HEK293 (cell line): ENCODE measurements around the gene ANTXR1.

Experiments used
- CTCF ChIA-PET: fragments of 350-600 bp; formaldehyde crosslinking; extraction: SDS; loops from one replicate; lab custom pipeline; 2021; ENCODE audit warnings: antibody characterized with exemption; lab: Yijun Ruan, JAX
- POLR2A ChIA-PET: fragments of 300-600 bp; formaldehyde crosslinking; extraction: SDS; loops from one replicate; lab custom pipeline; 2020; ENCODE audit warnings: antibody characterized with exemption, inconsistent platforms; lab: Yijun Ruan, JAX
- H3K27ac ChIP-seq: fragments of 200-500 bp; sonication (Bioruptor generic); 2 replicates; pipeline ENCODE4 v1.5.1; 2014; ENCODE audit warnings: low read depth, low read length, control low read depth, inconsistent platforms; ENCODE audit errors: extremely low read depth
- H3K36me3 ChIP-seq, 2 experiments: fragments of 200-500 bp in 1 of 2; sonication (Bioruptor generic) in 1 of 2; 1 replicate in 1 of 2; 2 replicates in 1 of 2; pipeline ENCODE4 v1.5.1; 2014 to 2017; ENCODE audit warnings: inconsistent platforms in 2 of 2, low read length in 2 of 2; ENCODE audit not compliant: control insufficient read depth in 2 of 2, insufficient read depth in 1 of 2
- H3K4me1 ChIP-seq: fragments of 200-500 bp; sonication (Bioruptor generic); 2 replicates; pipeline ENCODE4 v1.5.1; 2014; ENCODE audit warnings: mild to moderate bottlenecking, low read length, inconsistent platforms; ENCODE audit not compliant: control insufficient read depth, insufficient read depth
- H3K4me3 ChIP-seq: 2 replicates; pipeline ENCODE4 v1.5.1; 2011; ENCODE audit warnings: low read depth, mild to moderate bottlenecking, control low read depth, low read length, moderate library complexity
- H3K9me3 ChIP-seq: fragments of 200-500 bp; sonication (Bioruptor generic); 2 replicates; pipeline ENCODE4 v1.5.1; 2014; ENCODE audit warnings: low read depth, low read length, inconsistent platforms; ENCODE audit not compliant: control insufficient read depth, insufficient read depth
- BCL11B ChIP-seq: fragments of 450-650 bp; formaldehyde crosslinking; IDR thresholded peaks from 2 replicates; pipeline ENCODE4 v1.5.1; 2016; ENCODE audit warnings: low read depth, missing biosample characterization, missing genetic modification characterization
- HOXC10 ChIP-seq: sonication (generic); formaldehyde crosslinking; IDR thresholded peaks from 2 replicates; pipeline ENCODE4 v1.8.1; 2023; ENCODE audit warnings: mild to moderate bottlenecking, missing genetic modification reagents
- PRDM1 ChIP-seq: fragments of 450-650 bp; formaldehyde crosslinking; IDR thresholded peaks from 2 replicates; pipeline ENCODE4; 2016; ENCODE audit warnings: missing biosample characterization, missing genetic modification characterization
- PRDM2 ChIP-seq: fragments of 450-650 bp; formaldehyde crosslinking; IDR thresholded peaks from 2 replicates; pipeline ENCODE4 v1.5.1; 2016; ENCODE audit warnings: missing biosample characterization, missing genetic modification characterization, borderline replicate concordance
- RBAK ChIP-seq: fragments of 450-650 bp; formaldehyde crosslinking; IDR thresholded peaks from 2 replicates; pipeline ENCODE4 v1.5.1; 2016; ENCODE audit warnings: missing biosample characterization, missing genetic modification characterization
- ZBTB26 ChIP-seq: fragments of 450-650 bp; formaldehyde crosslinking; optimal IDR thresholded peaks from 2 replicates; pipeline ENCODE3; 2016; ENCODE audit warnings: missing biosample characterization, mild to moderate bottlenecking, missing genetic modification characterization
- ZBTB48 ChIP-seq: fragments of 450-650 bp; formaldehyde crosslinking; IDR thresholded peaks from 2 replicates; pipeline ENCODE4 v1.5.1; 2016; ENCODE audit warnings: missing biosample characterization, missing genetic modification characterization
- ZEB2 ChIP-seq: fragments of 450-650 bp; formaldehyde crosslinking; IDR thresholded peaks from 2 replicates; pipeline ENCODE4 v1.5.1; 2016; ENCODE audit warnings: missing biosample characterization, missing genetic modification characterization
- ZNF138 ChIP-seq: fragments of 450-650 bp; formaldehyde crosslinking; IDR thresholded peaks from 2 replicates; pipeline ENCODE4 v1.5.1; 2016; ENCODE audit warnings: missing biosample characterization, missing genetic modification characterization, borderline replicate concordance
- ZNF221 ChIP-seq: fragments of 450-650 bp; formaldehyde crosslinking; IDR thresholded peaks from 2 replicates; pipeline ENCODE4 v1.5.1; 2017; ENCODE audit warnings: missing biosample characterization, missing genetic modification characterization, borderline replicate concordance
- ZNF23 ChIP-seq: fragments of 450-650 bp; formaldehyde crosslinking; IDR thresholded peaks from 2 replicates; pipeline ENCODE4 v1.5.1; 2016; ENCODE audit warnings: missing biosample characterization, missing genetic modification characterization, borderline replicate concordance
- ZNF248 ChIP-seq: fragments of 450-650 bp; formaldehyde crosslinking; IDR thresholded peaks from 2 replicates; pipeline ENCODE4 v1.5.1; 2017; ENCODE audit warnings: missing biosample characterization, missing genetic modification characterization
- ZNF292 ChIP-seq: fragments of 450-650 bp; formaldehyde crosslinking; IDR thresholded peaks from 2 replicates; pipeline ENCODE4 v1.5.1; 2016; ENCODE audit warnings: low read depth, missing biosample characterization, missing genetic modification characterization, borderline replicate concordance
- ZNF324 ChIP-seq: fragments of 450-650 bp; formaldehyde crosslinking; IDR thresholded peaks from 2 replicates; pipeline ENCODE4 v1.5.1; 2016; ENCODE audit warnings: missing biosample characterization, missing genetic modification characterization
- ZNF449 ChIP-seq: fragments of 450-650 bp; formaldehyde crosslinking; IDR thresholded peaks from 2 replicates; pipeline ENCODE4 v1.5.1; 2017; ENCODE audit warnings: missing biosample characterization, mild to moderate bottlenecking, missing genetic modification characterization, moderate library complexity
- ZNF518A ChIP-seq: fragments of 450-650 bp; formaldehyde crosslinking; conservative IDR thresholded peaks from 2 replicates; pipeline ENCODE4 v1.5.1; 2016; ENCODE audit warnings: low read depth, missing biosample characterization, missing genetic modification characterization
- ZNF654 ChIP-seq: fragments of 450-650 bp; formaldehyde crosslinking; IDR thresholded peaks from 2 replicates; pipeline ENCODE4 v1.5.1; 2016; ENCODE audit warnings: low read depth, missing biosample characterization, missing genetic modification characterization
- ZNF677 ChIP-seq: fragments of 450-650 bp; IDR thresholded peaks from 2 replicates; pipeline ENCODE4 v1.5.0; 2018; ENCODE audit warnings: missing biosample characterization, mild to moderate bottlenecking, missing genetic modification characterization, moderate library complexity
- ZNF747 ChIP-seq: fragments of 450-650 bp; formaldehyde crosslinking; IDR thresholded peaks from 2 replicates; pipeline ENCODE4 v1.5.1; 2016; ENCODE audit warnings: missing biosample characterization, missing genetic modification characterization
- ZNF76 ChIP-seq: fragments of 450-650 bp; formaldehyde crosslinking; IDR thresholded peaks from 2 replicates; pipeline ENCODE4; 2016; ENCODE audit warnings: low read depth, missing biosample characterization, missing genetic modification characterization, borderline replicate concordance

Gene ANTXR1

GRCh38 chr2:69097891-69098655 is 85.1 kb downstream of the ANTXR1 start (continued):
- TF ChIP-seq ZEB2 = no peak
- TF ChIP-seq ZNF747 (tag by site-specific recombination) = no peak
- no peak for TF ChIP-seq PRDM1 (tag by site-specific recombination)
- TF ChIP-seq ZNF248 (tag by site-specific recombination) = no peak
- TF ChIP-seq ZNF654 (tag by site-specific recombination) = no peak
- no peak for TF ChIP-seq ZNF518A (tag by site-specific recombination)
- TF ChIP-seq ZNF449 (tag by site-specific recombination) = no peak
- TF ChIP-seq ZBTB26 (tag by site-specific recombination) = no peak

GRCh38 chr2:69099541-69099940 is 86.6 kb downstream of the ANTXR1 start:
- TF ChIP-seq BCL11B (tag by site-specific recombination) = no peak
- TF ChIP-seq HOXC10 (CRISPR knock-in tag) = no peak
- no peak for TF ChIP-seq ZNF76 (tag by site-specific recombination)
- no peak for TF ChIP-seq ZBTB48 (tag by site-specific recombination)
- no peak for TF ChIP-seq ZNF138 (tag by site-specific recombination)
- no peak for TF ChIP-seq ZNF324 (tag by site-specific recombination)
- no peak for TF ChIP-seq ZNF292
- TF ChIP-seq RBAK (tag by site-specific recombination) = no peak
- no peak for TF ChIP-seq ZNF23 (tag by site-specific recombination)
- no peak for TF ChIP-seq PRDM2 (tag by site-specific recombination)
- no peak for TF ChIP-seq ZNF677 (tag by site-specific recombination)
- TF ChIP-seq ZNF221 = no peak
- ChIA-PET CTCF (no interaction called here), POLR2A (no interaction called here)
- Histone ChIP-seq H3K9me3 (no peaks in the 10 kb centered on the region), H3K4me1 (no peaks in the 10 kb centered on the region), H3K4me3 (no peak overlapping the region), H3K36me3 (peaks cover 6 to 27% of the 10 kb centered on the region in 2 experiments; a peak in 2 of 3 replicates), H3K27ac (no peak overlapping the region)
